HG02884 (cell line): ENCODE data around the gene SLC22A2.
"Not testable (repeated sequence)": the region's sequence is repeated elsewhere in the genome, so short reads cannot be mapped to it uniquely, and the experiment has no call there.

Source experiments
- ATAC-seq: cut with Tn5 transposase; IDR thresholded peaks from one replicate; pipeline ENCODE4 v1.9.1; 2021; ENCODE audit warnings: mild to moderate bottlenecking, moderate library complexity; ENCODE audit not compliant: unreplicated experiment

SLC22A2 gene

DNA sequence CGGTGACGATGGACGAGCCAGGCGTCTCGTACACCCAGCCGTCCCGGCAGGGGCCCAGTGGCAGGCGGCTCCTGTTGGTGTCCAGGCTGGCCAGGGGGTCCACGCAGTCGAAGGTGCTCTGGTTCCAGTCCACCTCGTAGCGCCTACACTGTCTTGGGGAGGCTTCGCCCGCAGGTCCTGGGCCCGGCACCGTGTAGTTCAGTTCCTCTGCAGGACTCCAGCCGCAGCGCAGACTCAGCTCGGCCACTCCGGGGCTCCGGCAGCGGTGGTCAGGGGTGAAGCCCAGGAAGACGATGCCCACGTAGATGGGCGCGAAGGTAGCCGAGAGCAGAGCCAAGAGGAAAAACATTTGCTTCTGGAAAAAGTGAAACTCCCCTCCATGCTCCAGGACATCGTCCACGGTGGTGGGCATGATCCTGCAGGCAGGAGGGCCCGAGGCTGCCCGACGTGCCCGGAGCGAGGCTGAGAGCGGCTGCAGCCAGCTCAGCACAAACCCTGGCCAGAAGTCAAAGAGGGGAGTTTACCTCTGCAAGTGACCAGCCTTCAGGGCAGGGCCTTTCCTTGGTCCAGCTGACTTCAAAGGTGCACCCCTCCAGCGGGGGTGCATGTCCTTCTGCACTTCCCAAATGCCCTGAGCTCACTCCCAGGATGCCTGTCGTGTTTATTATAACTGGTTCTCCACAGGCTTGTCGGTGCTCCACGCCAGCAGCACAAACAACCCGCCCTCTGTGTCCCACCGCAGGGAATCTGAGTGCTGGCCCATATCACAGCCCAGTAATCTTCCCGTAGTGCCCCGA lies at the start of gene SLC22A2:
TSS of gene SLC22A2 (minus strand) at position 476 of the 797 bp plus-strand sequence. CDS start at position 412, 64 bp downstream.
- ATAC-seq = no peak

DNA sequence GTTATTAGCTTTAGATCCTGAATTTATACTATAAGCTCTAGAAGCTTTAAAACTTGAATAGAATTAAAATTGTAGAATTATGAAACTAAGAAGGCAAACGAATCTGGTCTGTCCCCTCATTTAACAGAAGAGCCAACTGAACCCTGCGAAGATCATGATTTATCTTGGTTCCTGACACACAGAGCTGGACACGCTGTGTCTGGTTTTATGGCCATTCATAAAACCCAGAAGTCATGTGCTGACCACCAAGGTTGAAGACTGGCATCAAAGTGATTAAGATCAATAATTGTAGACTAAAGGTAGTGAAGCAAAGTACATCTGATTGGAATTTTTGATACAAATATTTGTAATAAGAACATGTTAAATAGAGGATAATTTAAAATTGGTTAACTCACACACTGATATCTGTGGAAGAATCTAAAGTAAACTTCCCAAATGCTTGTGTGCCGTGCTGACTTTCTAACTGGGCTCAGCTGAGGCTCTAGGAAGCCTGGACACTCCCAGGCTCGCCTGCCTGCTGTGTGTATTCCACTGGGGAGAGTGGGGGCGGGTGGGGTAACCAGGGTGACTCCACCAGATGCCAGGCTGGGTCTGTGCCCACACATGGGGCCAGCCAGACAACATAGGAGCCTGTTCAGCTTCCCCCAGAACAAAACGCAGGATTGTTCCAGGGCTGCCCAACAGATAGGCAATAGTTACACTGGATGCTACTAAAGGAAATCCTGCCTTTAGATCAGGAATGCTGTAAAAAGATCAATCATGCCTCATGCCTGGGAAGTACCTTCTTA lies 47.5 kb upstream of the SLC22A2 start:
- no peak for ATAC-seq

DNA sequence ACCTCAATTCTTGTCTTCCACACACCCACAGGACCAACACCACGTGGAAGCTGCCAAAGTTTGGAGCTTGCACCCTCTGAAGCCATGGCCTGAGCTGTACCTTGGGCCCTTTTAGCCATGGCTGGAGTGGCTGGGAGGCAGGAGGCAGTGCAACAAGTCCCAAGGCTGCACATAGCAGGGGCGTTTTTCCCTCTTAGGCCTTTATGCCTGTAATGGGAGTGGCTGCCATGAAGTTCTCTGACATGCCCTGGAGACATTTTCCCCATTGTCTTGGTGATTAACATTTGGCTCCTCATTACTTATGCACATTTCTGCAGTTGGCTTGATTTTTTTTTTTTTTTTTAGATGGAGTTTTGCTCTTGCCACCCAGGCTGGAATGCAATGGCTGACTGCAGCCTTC lies 45.2 kb upstream of the SLC22A2 start:
- ATAC-seq = no peak

DNA sequence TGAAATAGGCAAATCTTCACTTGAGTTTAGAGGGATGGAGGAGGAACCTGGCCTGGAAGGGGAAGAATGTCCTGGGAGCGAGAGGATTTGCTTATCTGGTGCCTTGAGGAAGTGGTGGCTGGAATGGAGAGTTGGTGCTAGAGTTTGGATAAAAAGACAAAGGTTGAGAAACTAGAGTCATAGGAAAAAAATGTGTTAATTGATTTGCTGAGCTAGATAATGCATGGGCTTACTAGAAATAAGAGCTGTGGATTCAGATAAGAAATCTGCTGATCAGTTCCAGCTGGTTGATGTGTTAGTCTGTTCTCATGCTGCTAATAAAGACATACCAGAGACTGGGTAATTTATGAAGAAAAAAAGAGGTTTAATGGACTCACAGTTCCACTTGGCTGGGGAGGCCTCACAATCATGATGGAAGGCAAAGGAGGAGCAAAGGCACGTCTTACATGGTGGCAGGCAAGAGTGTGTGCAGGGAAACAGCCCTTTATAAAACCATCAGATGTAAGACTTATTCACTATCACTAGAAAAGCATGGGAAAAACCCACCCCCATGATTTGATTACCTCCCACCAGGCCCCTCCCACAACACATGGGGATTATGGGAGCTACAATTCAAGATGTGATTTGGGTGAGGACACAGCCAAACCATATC lies 43.9 kb upstream of the SLC22A2 start:
- not testable (repeated sequence) for ATAC-seq

- ATAC-seq = no peak
Observed at GRCh38 chr6:160301339-160301738, 42.7 kb upstream of the SLC22A2 start.

DNA sequence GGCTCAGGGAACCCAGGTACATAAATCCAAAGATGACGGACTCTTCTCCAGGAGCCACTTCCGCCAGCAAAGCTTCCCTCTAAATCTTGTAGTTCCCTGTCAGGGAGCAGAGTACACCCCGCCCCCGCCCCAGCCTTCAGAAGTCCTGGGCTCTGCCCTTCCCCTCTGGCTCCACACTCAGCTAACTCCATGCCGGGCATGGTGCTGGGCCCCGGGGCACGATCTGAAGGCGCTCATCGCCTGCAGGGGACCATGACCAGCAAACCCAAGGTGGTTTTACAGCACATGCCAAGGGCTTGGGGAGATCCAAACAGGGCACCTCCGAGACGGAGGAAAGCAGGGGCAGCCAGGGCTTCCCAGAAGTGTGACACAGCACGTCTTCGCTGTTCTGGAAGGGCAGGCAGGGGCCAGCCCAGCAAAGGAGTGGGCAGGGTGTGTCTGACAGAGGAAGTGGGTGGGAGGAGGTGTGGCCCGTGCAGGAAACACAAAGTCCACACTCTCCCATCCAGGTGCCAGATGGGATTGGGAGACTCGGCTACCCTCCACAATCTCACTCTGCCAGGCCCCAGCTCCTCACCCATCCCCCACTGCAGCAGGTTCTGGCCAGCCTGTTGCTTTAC lies 41.6 kb upstream of the SLC22A2 start:
- ATAC-seq = no peak

DNA sequence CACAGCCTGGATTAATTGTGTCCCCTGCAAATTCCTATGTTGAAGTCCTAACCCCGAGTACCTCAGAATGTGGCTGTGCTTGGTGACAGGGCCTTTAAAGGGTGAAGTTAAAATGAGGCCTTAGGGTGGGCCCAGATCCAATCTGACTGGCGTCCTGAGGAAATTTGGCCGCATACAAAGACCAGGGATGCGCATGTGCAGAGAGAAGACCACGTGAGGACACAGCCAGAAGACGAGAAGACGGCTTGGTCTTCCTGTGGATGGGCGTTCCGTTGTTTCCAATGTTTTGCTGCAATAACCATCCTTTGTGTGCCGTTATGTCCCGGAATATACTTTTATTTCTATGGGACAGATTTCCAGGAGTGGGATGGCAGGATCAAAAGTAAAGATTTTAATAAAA lies 40.9 kb upstream of the SLC22A2 start:
- ATAC-seq = no peak

DNA sequence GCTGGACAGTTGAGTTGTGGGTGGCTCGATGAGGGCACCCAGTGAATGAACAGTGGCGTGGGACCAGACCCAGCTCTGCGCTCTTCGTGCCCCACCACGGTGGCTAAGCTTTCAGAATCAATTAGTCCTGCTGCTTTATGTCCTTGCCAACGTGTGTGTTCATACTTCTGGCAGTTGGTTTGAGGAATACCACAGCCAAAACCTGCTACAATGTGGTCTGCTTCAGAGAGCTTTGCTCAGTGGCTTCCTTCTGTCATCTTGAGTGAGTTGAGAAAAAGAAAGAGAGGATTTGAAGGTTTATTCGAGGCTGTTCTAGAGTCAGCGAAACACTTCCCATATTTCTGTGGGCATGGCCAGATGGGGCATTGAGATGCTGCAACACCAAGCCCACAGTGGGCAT lies 39.5 kb upstream of the SLC22A2 start:
- no peak for ATAC-seq

DNA sequence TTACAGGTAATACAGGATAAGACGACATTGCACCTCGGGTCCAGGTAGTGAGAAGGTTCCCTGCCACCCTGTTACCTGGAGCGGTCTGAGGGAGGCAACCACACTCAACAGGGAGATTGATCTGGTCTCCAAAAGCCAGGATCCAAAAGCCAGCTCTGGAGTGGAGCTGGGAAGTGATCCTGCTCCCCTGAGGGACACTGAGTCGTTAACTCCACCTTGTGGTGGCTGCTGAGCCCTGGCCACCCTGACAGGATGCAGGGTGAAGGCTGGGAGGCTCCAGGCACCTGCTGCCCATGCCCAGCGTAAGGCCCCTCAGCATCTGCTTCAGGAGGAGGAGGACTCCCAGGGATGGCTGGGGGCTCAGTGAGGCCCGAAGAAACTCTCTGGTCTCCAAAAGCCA lies 38.7 kb upstream of the SLC22A2 start:
- no peak for ATAC-seq

DNA sequence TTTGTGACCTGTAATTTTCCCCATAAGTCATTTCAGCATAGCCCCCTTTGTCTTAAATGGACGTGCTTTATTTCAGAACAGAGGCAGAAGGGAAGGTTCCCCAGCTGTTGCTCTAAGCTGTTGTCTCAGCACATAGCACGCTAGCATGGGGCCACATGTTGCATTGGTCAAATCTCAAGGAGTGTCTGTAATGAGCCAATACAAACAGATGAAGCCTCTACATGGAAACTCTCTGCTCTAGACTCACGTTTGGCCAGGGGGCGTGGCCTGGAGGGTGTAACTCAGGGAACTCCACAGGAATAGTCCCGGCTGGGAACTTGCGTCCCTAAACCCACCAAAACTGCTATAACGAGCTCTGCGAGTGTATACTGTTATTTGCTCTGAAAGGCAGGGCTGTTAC lies 35.2 kb upstream of the SLC22A2 start:
- no peak for ATAC-seq

DNA sequence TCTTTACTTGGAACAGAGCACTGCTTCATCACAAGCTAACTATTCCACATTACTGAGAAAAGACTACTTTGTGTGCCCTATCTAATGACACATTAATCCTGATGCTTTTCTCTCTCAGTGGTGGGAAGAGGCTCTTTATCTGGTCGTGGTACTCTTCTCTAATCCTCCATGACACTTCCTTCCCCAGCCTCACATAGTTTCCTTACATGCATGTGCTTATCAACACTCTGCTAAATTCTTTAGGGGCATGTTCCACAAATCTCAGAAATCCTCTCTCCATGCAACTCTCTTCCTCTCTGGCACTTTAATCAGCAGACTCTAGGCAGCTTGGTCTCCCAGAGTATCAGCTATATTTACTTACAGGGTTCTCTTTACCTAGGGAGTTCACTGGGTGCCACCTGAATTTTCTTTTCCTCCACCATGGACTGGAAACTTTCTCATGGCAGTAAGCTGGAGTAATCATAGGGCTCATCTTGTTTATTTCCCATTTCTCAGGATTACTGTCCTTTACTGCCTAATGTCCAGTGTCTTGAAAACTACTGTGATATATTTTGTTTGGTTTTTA lies 27.0 kb upstream of the SLC22A2 start:
- ATAC-seq = no peak

GRCh38 chr6:160284575-160284974 lies 26.0 kb upstream of the SLC22A2 start:
- ATAC-seq = no peak

DNA sequence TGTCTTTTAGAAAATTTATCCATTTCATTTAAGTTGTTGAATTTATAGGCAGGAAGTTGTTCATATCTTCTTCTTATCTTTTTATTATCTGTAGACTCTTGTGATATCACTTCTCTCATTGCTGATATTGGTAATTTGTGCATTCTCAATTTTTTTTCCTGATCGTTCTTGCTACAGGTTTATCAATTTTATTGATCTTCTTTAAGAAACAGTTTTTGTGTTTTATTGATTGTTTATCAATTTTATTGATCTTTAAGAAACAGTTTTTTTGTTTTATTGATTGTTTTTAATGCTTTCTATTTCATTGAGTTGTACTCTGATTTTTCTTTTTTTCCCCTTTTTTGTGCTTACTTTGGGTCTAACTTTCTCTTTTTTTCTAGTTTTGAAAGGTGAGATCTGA lies 23.8 kb upstream of the SLC22A2 start:
- ATAC-seq = no peak

- no peak for ATAC-seq
Observed at GRCh38 chr6:160279850-160280249, 21.2 kb upstream of the SLC22A2 start.

DNA sequence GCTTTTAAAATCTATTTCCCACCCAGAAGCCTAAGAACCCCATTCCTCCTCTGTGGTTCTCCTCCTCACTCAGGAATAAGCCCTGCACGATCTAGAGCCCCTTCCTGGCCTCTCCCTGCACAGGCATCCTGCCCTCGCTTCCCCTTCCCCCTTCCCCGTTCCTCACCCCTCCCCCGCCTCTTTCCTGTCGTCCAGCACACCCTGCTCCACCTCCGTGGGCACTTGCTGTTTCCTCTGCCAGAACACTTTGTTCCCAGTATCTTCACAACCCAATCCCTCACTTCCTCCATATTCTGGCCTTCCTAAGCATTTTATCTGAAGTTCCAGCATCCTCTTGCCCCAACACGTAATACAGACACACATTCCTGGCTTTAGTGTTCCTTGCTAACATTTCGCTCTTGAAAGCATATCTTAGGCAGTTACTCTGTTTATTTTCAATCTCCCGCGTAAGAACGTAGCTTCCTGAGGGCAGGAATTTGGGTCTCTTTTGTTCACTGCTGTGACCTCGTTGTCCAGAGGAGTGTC lies 20.2 kb upstream of the SLC22A2 start:
- no peak for ATAC-seq

- no peak for ATAC-seq
Observed at GRCh38 chr6:160278311-160278710, 19.7 kb upstream of the SLC22A2 start.

DNA sequence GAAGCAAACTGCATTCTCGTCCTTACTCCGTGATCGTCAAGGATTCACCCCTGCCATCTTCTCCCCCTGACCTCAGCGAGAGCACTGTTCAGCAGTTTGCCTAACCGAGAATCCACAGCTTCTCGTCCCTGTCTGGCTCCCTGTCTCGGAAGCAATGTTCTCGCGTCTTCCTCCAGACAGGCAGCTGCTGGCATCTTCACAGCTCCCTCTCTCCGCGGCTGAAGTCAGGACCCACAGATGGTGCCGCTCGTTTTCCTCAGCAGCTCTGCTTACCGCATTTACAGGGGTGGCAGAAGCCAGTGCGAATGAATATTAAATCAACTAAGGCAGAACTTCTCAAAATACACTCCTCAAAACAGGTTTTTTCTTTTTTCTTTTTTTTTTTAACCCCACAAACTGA lies 18.9 kb upstream of the SLC22A2 start:
- ATAC-seq = no peak

GRCh38 chr6:160277144-160277543 lies 18.5 kb upstream of the SLC22A2 start:
- ATAC-seq = no peak

GRCh38 chr6:160276126-160276525 lies 17.5 kb upstream of the SLC22A2 start:
- no peak for ATAC-seq

- ATAC-seq = no peak
Observed at GRCh38 chr6:160275511-160276003, 16.9 kb upstream of the SLC22A2 start.
